Natural killer cell (primary cell): ENCODE data around the gene LSM12. TPM values are rescaled to one million over a fixed set of nuclear protein-coding genes. Genes with fewer than 3 reads are reported as not detected.
"Not testable (repeated sequence)": the region's sequence is repeated elsewhere in the genome, so short reads cannot be mapped to it uniquely, and the experiment has no call there.

ENCODE experiments used
- ATAC-seq, 3 donors: fragments of 150-1000 bp in 2 of 3; fragments of 200-7000 bp in 1 of 3; cut with Tn5 transposase; 1 replicate in 1 of 3; 2 replicates in 2 of 3; pipeline ENCODE4 v1.10.0; 2021; ENCODE audit warnings: mild to moderate bottlenecking in 2 of 3, moderate library complexity in 2 of 3
- DNase-seq, 2 donors: peaks; one replicate each; pipeline versions ENCODE4 v3.0.0 to v3.0.0-alpha.2; 2013 to 2021; ENCODE audit warnings: mixed read lengths in 1 of 2
- H3K27ac ChIP-seq: one replicate; pipeline ENCODE4 v1.5.1; 2013; ENCODE audit warnings: mild to moderate bottlenecking, low read length
- H3K27me3 ChIP-seq: one replicate; pipeline ENCODE4 v1.6.1; 2013; ENCODE audit warnings: low read length; ENCODE audit not compliant: control insufficient read depth, insufficient read depth
- H3K36me3 ChIP-seq: one replicate; pipeline ENCODE4 v1.6.1; 2013; ENCODE audit warnings: low read length; ENCODE audit not compliant: control insufficient read depth, insufficient read depth
- H3K4me1 ChIP-seq: one replicate; pipeline ENCODE4 v1.6.1; 2013; ENCODE audit warnings: low read length; ENCODE audit not compliant: control insufficient read depth, insufficient read depth
- H3K4me3 ChIP-seq: one replicate; pipeline ENCODE4 v1.5.1; 2013; ENCODE audit warnings: low read length
- H3K9me3 ChIP-seq: one replicate; pipeline ENCODE4 v1.6.1; 2013; ENCODE audit warnings: low read length; ENCODE audit not compliant: control insufficient read depth, insufficient read depth
- H3K27ac Mint-ChIP-seq, 2 donors: one replicate each; pipeline ENCODE4 v1.8.0; 2022; ENCODE audit warnings: mild to moderate bottlenecking in 2 of 2, mixed read lengths in 2 of 2, moderate library complexity in 1 of 2
- H3K27me3 Mint-ChIP-seq, 2 donors: one replicate each; pipeline ENCODE4 v1.8.0; 2022; ENCODE audit warnings: low read depth in 2 of 2, mixed read lengths in 2 of 2
- H3K36me3 Mint-ChIP-seq: one replicate; pipeline ENCODE4 v1.8.0; 2022; ENCODE audit warnings: mixed read lengths
- H3K4me1 Mint-ChIP-seq, 2 donors: one replicate each; pipeline ENCODE4 v1.8.0; 2022; ENCODE audit warnings: mixed read lengths in 2 of 2
- H3K4me3 Mint-ChIP-seq: one replicate; pipeline ENCODE4 v1.8.0; 2022; ENCODE audit warnings: mild to moderate bottlenecking, moderate library complexity, mixed read lengths
- H3K9me3 Mint-ChIP-seq, 2 donors: one replicate each; pipeline ENCODE4 v1.8.0; 2022; ENCODE audit warnings: mixed read lengths in 2 of 2
- CTCF ChIP-seq: fragments of 200-600 bp; IDR thresholded peaks from one replicate; pipeline ENCODE4 v1.8.0; 2022; ENCODE audit warnings: antibody characterized with exemption
- WGBS: methylation state at CpG from one replicate; pipeline ENCODE4 v1.1.7; 2013; ENCODE audit warnings: missing lambda C conversion rate; ENCODE audit not compliant: insufficient coverage; 5-methylcytosine and 5-hydroxymethylcytosine counted together
- intact Hi-C: fragments of 100-400 bp; cut with micrococcal nuclease; formaldehyde crosslinking; loops from one replicate; pipeline ENCODE4 v1.14.2; 2022
- total RNA-seq, 4 donors: library from RNA; stranded (reverse); fragments of 120-200 nt in 1 of 4; gene quantifications; one replicate each; pipeline versions ENCODE4 v1.2.3 to v1.2.4, GENCODE V29; 2013 to 2022

The LSM12 gene
- total RNA-seq, 3 donors from 2014 or later (not counting 1 experiment from before 2014, with no cell fraction given), result 46.9 to 54.0 (median 51.8) TPM

- TF ChIP-seq CTCF, result no peak
- Mint-ChIP-seq H3K4me3 (no peak overlapping the region), H3K36me3 (no peaks in the 10 kb centered on the region), H3K9me3 (no peaks in the 10 kb centered on the region), H3K27ac (no peak overlapping the region), H3K4me1 (peaks cover 18 to 26% of the 10 kb centered on the region in 2 donors), H3K27me3 (no peaks in the 10 kb centered on the region)
- peaks cover 29% of the 10 kb centered on the region for H3K36me3 ChIP-seq
- ATAC-seq (no peak), DNase-seq (no peak)
- H3K4me3 ChIP-seq, result no peak overlapping the region
- H3K9me3 ChIP-seq, result no peaks in the 10 kb centered on the region
- H3K27me3 ChIP-seq, result no peaks in the 10 kb centered on the region
- no peaks in the 10 kb centered on the region for H3K4me1 ChIP-seq
- intact Hi-C loops, result no loop called here
- WGBS, result 96% methylated on average over 14 of the region's 14 CpGs
- no peak overlapping the region for H3K27ac ChIP-seq
These were observed 7.2 kb downstream of the LSM12 start for GRCh38 chr17:44059101-44059892.

GRCh38 chr17:44053125-44053872, 13.2 kb downstream of the LSM12 start:
- intact Hi-C loops, result no loop called here
- 54% methylated on average over 2 of the region's 3 CpGs for WGBS
- H3K36me3 ChIP-seq, result peaks cover 28% of the 10 kb centered on the region

GRCh38 chr17:44049294-44050060, 17.0 kb downstream of the LSM12 start:
- Histone ChIP-seq H3K4me1 (no peaks in the 10 kb centered on the region), H3K36me3 (peaks cover 26% of the 10 kb centered on the region), H3K9me3 (no peaks in the 10 kb centered on the region), H3K27ac (no peak overlapping the region), H3K4me3 (no peak overlapping the region), H3K27me3 (no peaks in the 10 kb centered on the region)
- Mint-ChIP-seq H3K4me1 (peaks cover 17 to 18% of the 10 kb centered on the region in 2 donors), H3K27ac (no peak overlapping the region), H3K27me3 (no peaks in the 10 kb centered on the region), H3K36me3 (peaks cover 7% of the 10 kb centered on the region), H3K4me3 (no peak overlapping the region), H3K9me3 (no peaks in the 10 kb centered on the region)
- no peak for TF ChIP-seq CTCF
- WGBS, result over 99% methylated on average over 9 of the region's 9 CpGs
- DNase-seq (no peak), ATAC-seq (no peak)
- intact Hi-C loops, result no loop called here

More at GRCh38 chr17:44053125-44053872, 13.2 kb downstream of the LSM12 start:
- H3K4me3 ChIP-seq, result no peak overlapping the region
- TF ChIP-seq CTCF, result no peak
- no peaks in the 10 kb centered on the region for H3K9me3 Mint-ChIP-seq
- no peak overlapping the region for H3K4me3 Mint-ChIP-seq
- H3K4me1 Mint-ChIP-seq, result peaks cover 16 to 20% of the 10 kb centered on the region in 2 donors
- H3K4me1 ChIP-seq, result no peaks in the 10 kb centered on the region
- peak overlapping the region; percentile 65 to 75 for H3K27ac Mint-ChIP-seq
- no peak overlapping the region for H3K27ac ChIP-seq
- no peaks in the 10 kb centered on the region for H3K9me3 ChIP-seq
- H3K36me3 Mint-ChIP-seq, result peaks cover 7% of the 10 kb centered on the region
- ATAC-seq (no peak), DNase-seq (no peak)
- no peaks in the 10 kb centered on the region for H3K27me3 Mint-ChIP-seq
- H3K27me3 ChIP-seq, result no peaks in the 10 kb centered on the region

- H3K27me3 Mint-ChIP-seq, H3K4me1 ChIP-seq, H3K36me3 Mint-ChIP-seq, H3K4me3 ChIP-seq, H3K9me3 ChIP-seq, intact Hi-C loops, DNase-seq, H3K9me3 Mint-ChIP-seq, H3K4me1 Mint-ChIP-seq, H3K27me3 ChIP-seq, H3K27ac ChIP-seq, H3K4me3 Mint-ChIP-seq, H3K27ac Mint-ChIP-seq: not testable (repeated sequence)
- WGBS, result 97% methylated on average over 7 of the region's 7 CpGs
- peaks cover 23% of the 10 kb centered on the region for H3K36me3 ChIP-seq
- ATAC-seq, result peak in 1 of 3 donors; percentile 29
These were observed 19.6 kb downstream of the LSM12 start for GRCh38 chr17:44046893-44047292.
